GM12878 (cell line): ENCODE results near the gene TNRC6B. TPM values are rescaled to one million over a fixed set of nuclear protein-coding genes. Genes with fewer than 3 reads are reported as not detected.

Experiments
- BCL11A ChIP-seq: IDR thresholded peaks from 2 replicates; pipeline ENCODE4 v1.6.1; 2011; ENCODE audit warnings: low read depth, low read length
- BHLHE40 ChIP-seq, 2 experiments: fragments of 450-650 bp in 1 of 2; IDR thresholded peaks; 2 replicates each; pipeline ENCODE4 v1.6.1; 2011 to 2017; ENCODE audit warnings: low read depth in 2 of 2, borderline replicate concordance in 1 of 2, improper control_type of control experiment in 1 of 2, low read length in 1 of 2, mild to moderate bottlenecking in 1 of 2
- BMI1 ChIP-seq: fragments of 450-650 bp; IDR thresholded peaks from 2 replicates; pipeline ENCODE4 v1.6.1; 2016; ENCODE audit warnings: mild to moderate bottlenecking, moderate library complexity, borderline replicate concordance
- DPF2 ChIP-seq: fragments of 450-650 bp; IDR thresholded peaks from 2 replicates; pipeline ENCODE4 v1.6.1; 2017; ENCODE audit warnings: mild to moderate bottlenecking
- EED ChIP-seq: sonication (generic); IDR thresholded peaks from 2 replicates; pipeline ENCODE4 v1.6.1; 2016; ENCODE audit warnings: antibody characterized with exemption, low read depth
- EP300 ChIP-seq, 2 experiments: fragments of 150-350 bp in 1 of 2; IDR thresholded peaks; 2 replicates each; pipeline ENCODE4 v1.6.1; 2011 to 2012; ENCODE audit warnings: low read depth in 2 of 2, low read length in 2 of 2, borderline replicate concordance in 1 of 2, improper control_type of control experiment in 1 of 2, inconsistent platforms in 1 of 2; ENCODE audit not compliant: control insufficient read depth in 1 of 2
- GATAD2B ChIP-seq: fragments of 450-650 bp; conservative IDR thresholded peaks from 2 replicates; pipeline ENCODE4 v1.6.1; 2017; ENCODE audit warnings: low read depth, mild to moderate bottlenecking, moderate library complexity
- IKZF1 ChIP-seq: fragments of 450-650 bp; conservative IDR thresholded peaks from 2 replicates; pipeline ENCODE4 v1.6.1; 2017; ENCODE audit warnings: antibody characterized with exemption, mild to moderate bottlenecking
- JUND ChIP-seq: IDR thresholded peaks from 2 replicates; pipeline ENCODE4 v1.6.1; 2012; ENCODE audit warnings: low read depth, mild to moderate bottlenecking, low read length, improper control_type of control experiment, moderate library complexity
- KAT2A ChIP-seq: conservative IDR thresholded peaks from 2 replicates; pipeline ENCODE4 v1.6.1; 2011; ENCODE audit warnings: low read depth, low read length; ENCODE audit not compliant: control insufficient read depth
- MEF2A ChIP-seq: IDR thresholded peaks from 2 replicates; pipeline ENCODE4 v1.6.1; 2011; ENCODE audit warnings: low read depth, mild to moderate bottlenecking, low read length, moderate library complexity; ENCODE audit not compliant: insufficient read depth
- MEF2B ChIP-seq: fragments of 450-650 bp; IDR thresholded peaks from 2 replicates; pipeline ENCODE4 v1.6.1; 2018; ENCODE audit warnings: mild to moderate bottlenecking, moderate library complexity; ENCODE audit not compliant: partially characterized antibody, poor library complexity, severe bottlenecking
- MTA2 ChIP-seq: fragments of 450-650 bp; IDR thresholded peaks from 2 replicates; pipeline ENCODE4 v1.6.1; 2016; ENCODE audit warnings: low read depth, mild to moderate bottlenecking, moderate library complexity
- NBN ChIP-seq: fragments of 450-650 bp; IDR thresholded peaks from 2 replicates; pipeline ENCODE4 v1.6.1; 2016
- NFIC ChIP-seq: IDR thresholded peaks from 2 replicates; pipeline ENCODE4 v1.6.1; 2012; ENCODE audit warnings: low read depth, mild to moderate bottlenecking, inconsistent platforms, low read length, moderate library complexity
- NRF1 ChIP-seq: conservative IDR thresholded peaks from 2 replicates; pipeline ENCODE4 v1.6.1; 2011; ENCODE audit warnings: mild to moderate bottlenecking, low read depth, low read length, improper control_type of control experiment
- PAX5 ChIP-seq: IDR thresholded peaks from 2 replicates; pipeline ENCODE4 v1.6.1; 2011; ENCODE audit warnings: low read depth, low read length, borderline replicate concordance
- RUNX3 ChIP-seq: IDR thresholded peaks from 2 replicates; pipeline ENCODE4 v1.6.1; 2012; ENCODE audit warnings: low read length, inconsistent platforms
- SMARCA5 ChIP-seq: fragments of 450-650 bp; IDR thresholded peaks from 2 replicates; pipeline ENCODE4 v1.6.1; 2017; ENCODE audit warnings: mild to moderate bottlenecking
- ZNF24 ChIP-seq: fragments of 450-650 bp; IDR thresholded peaks from 2 replicates; pipeline ENCODE4 v1.6.1; 2017; ENCODE audit warnings: antibody characterized with exemption, mild to moderate bottlenecking
- polyA plus RNA-seq, 11 experiments: library from polyadenylated mRNA; depleted of rRNA in 4 of 11; unstranded in 6 of 11; stranded (reverse) in 5 of 11; fragments of >200 nt; fragmentation: Nextera tagmentation in 4 of 11; fragmentation: Illumina TruSeq in 1 of 11; extraction: Ambion mirVana in 4 of 11; extraction: Trizol in 1 of 11; gene quantifications; 1 replicate in 1 of 11; 2 replicates in 10 of 11; pipeline versions ENCODE4 v1.2.1 to v1.2.3, GENCODE V29; 2011 to 2016; ENCODE audit warnings: inconsistent platforms in 2 of 11, missing spikeins in 2 of 11, low read depth in 1 of 11
- total RNA-seq, 4 experiments: library from RNA; depleted of rRNA in 3 of 4; stranded (reverse); fragments of >200 nt in 3 of 4; fragmentation: Illumina TruSeq in 1 of 4; extraction: Trizol in 1 of 4; gene quantifications; 2 replicates each; pipeline versions ENCODE4 v1.2.1 to v1.2.3, GENCODE V29; 2013 to 2021
- TF ChIP-seq, protein P1 (sequence below): IDR thresholded peaks from 2 replicates; pipeline ENCODE4 v1.6.1; 2012; ENCODE audit warnings: low read length, inconsistent platforms
- TF ChIP-seq, protein P2 (sequence below): fragments of 450-650 bp; IDR thresholded peaks from 2 replicates; pipeline ENCODE4 v1.6.1; 2016; ENCODE audit warnings: mild to moderate bottlenecking
- TF ChIP-seq, protein P3 (sequence below): IDR thresholded peaks from 2 replicates; pipeline ENCODE4 v1.6.1; 2011; ENCODE audit warnings: borderline replicate concordance, low read depth, mild to moderate bottlenecking, moderate library complexity, low read length; ENCODE audit not compliant: insufficient read depth, poor library complexity, severe bottlenecking

TNRC6B gene
- total and polyA plus RNA-seq, 10 of the 15 experiments (the other 5 are each of a cell fraction or from before 2014, with no cell fraction given), result 3.6 to 32.8 (median 16.4) TPM

DNA sequence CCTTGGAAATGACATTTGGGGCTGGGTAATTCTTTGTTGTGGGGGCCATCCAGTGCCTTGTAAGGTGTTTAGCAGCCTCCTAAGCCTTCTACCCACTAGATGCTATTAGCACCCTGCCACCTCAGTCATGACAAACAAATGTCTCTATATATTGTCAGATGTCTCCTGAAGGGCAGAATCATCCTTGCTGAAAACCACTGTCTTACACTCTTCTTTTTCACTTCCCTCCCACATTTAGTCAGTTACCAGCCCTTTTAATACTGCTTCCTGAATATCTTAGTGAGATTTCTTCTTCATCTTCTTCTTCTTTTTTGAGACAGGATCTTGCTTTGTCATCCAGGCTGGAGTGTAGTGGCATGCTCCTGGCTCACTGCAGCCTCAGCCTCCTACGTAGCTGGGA, 33.1 kb downstream of the TNRC6B start (continued):
- TF ChIP-seq ZNF24 (0 out of 2 replicates have a peak, but pooled peaks have one; percentile 16), EP300 (IDR thresholded peaks at IDR 0.05; ENCODE audit: borderline replicate concordance in 1 of 2, control insufficient read depth in 1 of 2, low read depth in 2 of 2, low read length in 2 of 2) (peak; percentile 30 to 75; a peak in 3 of 4 replicates), NBN (peak; percentile 46; the same call in 1 of the 2 replicates), RUNX3 (peak; percentile 84), MEF2B (peak; percentile 30), BMI1 (0 out of 2 replicates have a peak, but pooled peaks have one; percentile 30), DPF2 (peak; percentile 76; the same call in 1 of the 2 replicates), BCL11A (0 out of 2 replicates have a peak, but pooled peaks have one; percentile 26), KAT2A (no peak), GATAD2B (no peak; the same call in 1 of the 2 replicates), NFIC (peak; percentile 56; the same call in 1 of the 2 replicates), SMARCA5 (0 out of 2 replicates have a peak, but pooled peaks have one; percentile 34), MEF2A (no peak), EED (0 out of 2 replicates have a peak, but pooled peaks have one; percentile 13), JUND (no peak), PAX5 (peak; percentile 65; the same call in 1 of the 2 replicates), BHLHE40 (IDR thresholded peaks at IDR 0.05; ENCODE audit: borderline replicate concordance in 1 of 2, low read depth in 2 of 2, low read length in 1 of 2) (peak in 1 of 2 experiments; percentile 21; a peak in 1 of 4 replicates), IKZF1 (peak; percentile 66), MTA2 (peak; percentile 74), NRF1 (no peak)
- TF ChIP-seq, protein P1, sequence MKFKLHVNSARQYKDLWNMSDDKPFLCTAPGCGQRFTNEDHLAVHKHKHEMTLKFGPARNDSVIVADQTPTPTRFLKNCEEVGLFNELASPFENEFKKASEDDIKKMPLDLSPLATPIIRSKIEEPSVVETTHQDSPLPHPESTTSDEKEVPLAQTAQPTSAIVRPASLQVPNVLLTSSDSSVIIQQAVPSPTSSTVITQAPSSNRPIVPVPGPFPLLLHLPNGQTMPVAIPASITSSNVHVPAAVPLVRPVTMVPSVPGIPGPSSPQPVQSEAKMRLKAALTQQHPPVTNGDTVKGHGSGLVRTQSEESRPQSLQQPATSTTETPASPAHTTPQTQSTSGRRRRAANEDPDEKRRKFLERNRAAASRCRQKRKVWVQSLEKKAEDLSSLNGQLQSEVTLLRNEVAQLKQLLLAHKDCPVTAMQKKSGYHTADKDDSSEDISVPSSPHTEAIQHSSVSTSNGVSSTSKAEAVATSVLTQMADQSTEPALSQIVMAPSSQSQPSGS, result no peak; the same call in 1 of the 2 replicates
- TF ChIP-seq, protein P2, sequence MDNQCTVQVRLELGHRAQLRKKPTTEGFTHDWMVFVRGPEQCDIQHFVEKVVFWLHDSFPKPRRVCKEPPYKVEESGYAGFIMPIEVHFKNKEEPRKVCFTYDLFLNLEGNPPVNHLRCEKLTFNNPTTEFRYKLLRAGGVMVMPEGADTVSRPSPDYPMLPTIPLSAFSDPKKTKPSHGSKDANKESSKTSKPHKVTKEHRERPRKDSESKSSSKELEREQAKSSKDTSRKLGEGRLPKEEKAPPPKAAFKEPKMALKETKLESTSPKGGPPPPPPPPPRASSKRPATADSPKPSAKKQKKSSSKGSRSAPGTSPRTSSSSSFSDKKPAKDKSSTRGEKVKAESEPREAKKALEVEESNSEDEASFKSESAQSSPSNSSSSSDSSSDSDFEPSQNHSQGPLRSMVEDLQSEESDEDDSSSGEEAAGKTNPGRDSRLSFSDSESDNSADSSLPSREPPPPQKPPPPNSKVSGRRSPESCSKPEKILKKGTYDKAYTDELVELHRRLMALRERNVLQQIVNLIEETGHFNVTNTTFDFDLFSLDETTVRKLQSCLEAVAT, result no peak
- TF ChIP-seq, protein P3, sequence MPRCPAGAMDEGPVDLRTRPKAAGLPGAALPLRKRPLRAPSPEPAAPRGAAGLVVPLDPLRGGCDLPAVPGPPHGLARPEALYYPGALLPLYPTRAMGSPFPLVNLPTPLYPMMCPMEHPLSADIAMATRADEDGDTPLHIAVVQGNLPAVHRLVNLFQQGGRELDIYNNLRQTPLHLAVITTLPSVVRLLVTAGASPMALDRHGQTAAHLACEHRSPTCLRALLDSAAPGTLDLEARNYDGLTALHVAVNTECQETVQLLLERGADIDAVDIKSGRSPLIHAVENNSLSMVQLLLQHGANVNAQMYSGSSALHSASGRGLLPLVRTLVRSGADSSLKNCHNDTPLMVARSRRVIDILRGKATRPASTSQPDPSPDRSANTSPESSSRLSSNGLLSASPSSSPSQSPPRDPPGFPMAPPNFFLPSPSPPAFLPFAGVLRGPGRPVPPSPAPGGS, result no peak
